ENCODE measurements around the gene UGP2.
"Not testable (repeated sequence)": the region's sequence is repeated elsewhere in the genome, so short reads cannot be mapped to it uniquely, and the experiment has no call there.

UGP2 gene

GRCh38 chr2:63841254-63842022 lies at the start of gene UGP2:
Gene UGP2, plus strand, starts transcription at chr2:63841896. Its CDS starts 290 bp downstream, at chr2:63842186.
- peak; percentile 19 to 83 (median 72) for DNase-seq

GRCh38 chr2:63792530-63792929 lies 49.2 kb upstream of the UGP2 start:
- DNase-seq, result no peak

- DNase-seq, result no peak
These were observed 45.3 kb upstream of the UGP2 start for GRCh38 chr2:63796366-63796765.

- DNase-seq, result no peak
These were observed 44.9 kb upstream of the UGP2 start for GRCh38 chr2:63796796-63797195.

GRCh38 chr2:63801455-63801854 lies 40.2 kb upstream of the UGP2 start:
- no peak for DNase-seq

- no peak for DNase-seq
These were observed 36.3 kb upstream of the UGP2 start for GRCh38 chr2:63805412-63805811.

GRCh38 chr2:63808036-63808435 lies 33.7 kb upstream of the UGP2 start:
- DNase-seq, result not testable (repeated sequence)

GRCh38 chr2:63808911-63809310 lies 32.8 kb upstream of the UGP2 start:
- DNase-seq, result not testable (repeated sequence)

GRCh38 chr2:63811063-63811462 lies 30.6 kb upstream of the UGP2 start:
- DNase-seq, result no peak

- not testable (repeated sequence) for DNase-seq
These were observed 29.8 kb upstream of the UGP2 start for GRCh38 chr2:63811870-63812269.

- no peak for DNase-seq
These were observed 27.6 kb upstream of the UGP2 start for GRCh38 chr2:63814114-63814513.

- DNase-seq, result no peak
These were observed 24.3 kb upstream of the UGP2 start for GRCh38 chr2:63817382-63817781.

GRCh38 chr2:63818271-63818670 lies 23.4 kb upstream of the UGP2 start:
- DNase-seq, result no peak

- no peak for DNase-seq
These were observed 22.4 kb upstream of the UGP2 start for GRCh38 chr2:63819256-63819655.

- DNase-seq, result no peak
These were observed 21.7 kb upstream of the UGP2 start for GRCh38 chr2:63819765-63820717.

GRCh38 chr2:63820969-63821368 lies 20.7 kb upstream of the UGP2 start:
- no peak for DNase-seq

- DNase-seq, result no peak
These were observed 20.3 kb upstream of the UGP2 start for GRCh38 chr2:63821396-63821795.

- no peak for DNase-seq
These were observed 19.2 kb upstream of the UGP2 start for GRCh38 chr2:63822478-63822877.

GRCh38 chr2:63827749-63828148 lies 13.9 kb upstream of the UGP2 start:
- no peak for DNase-seq

GRCh38 chr2:63831176-63831575 lies 10.5 kb upstream of the UGP2 start:
- no peak for DNase-seq

GRCh38 chr2:63834401-63834800 lies 7.3 kb upstream of the UGP2 start:
- DNase-seq, result no peak

- no peak for DNase-seq
These were observed 4.6 kb upstream of the UGP2 start for GRCh38 chr2:63837036-63837594.

All from amygdala (tissue), 56 donors.